ENCODE measurements around the gene FNBP1.

DNA sequence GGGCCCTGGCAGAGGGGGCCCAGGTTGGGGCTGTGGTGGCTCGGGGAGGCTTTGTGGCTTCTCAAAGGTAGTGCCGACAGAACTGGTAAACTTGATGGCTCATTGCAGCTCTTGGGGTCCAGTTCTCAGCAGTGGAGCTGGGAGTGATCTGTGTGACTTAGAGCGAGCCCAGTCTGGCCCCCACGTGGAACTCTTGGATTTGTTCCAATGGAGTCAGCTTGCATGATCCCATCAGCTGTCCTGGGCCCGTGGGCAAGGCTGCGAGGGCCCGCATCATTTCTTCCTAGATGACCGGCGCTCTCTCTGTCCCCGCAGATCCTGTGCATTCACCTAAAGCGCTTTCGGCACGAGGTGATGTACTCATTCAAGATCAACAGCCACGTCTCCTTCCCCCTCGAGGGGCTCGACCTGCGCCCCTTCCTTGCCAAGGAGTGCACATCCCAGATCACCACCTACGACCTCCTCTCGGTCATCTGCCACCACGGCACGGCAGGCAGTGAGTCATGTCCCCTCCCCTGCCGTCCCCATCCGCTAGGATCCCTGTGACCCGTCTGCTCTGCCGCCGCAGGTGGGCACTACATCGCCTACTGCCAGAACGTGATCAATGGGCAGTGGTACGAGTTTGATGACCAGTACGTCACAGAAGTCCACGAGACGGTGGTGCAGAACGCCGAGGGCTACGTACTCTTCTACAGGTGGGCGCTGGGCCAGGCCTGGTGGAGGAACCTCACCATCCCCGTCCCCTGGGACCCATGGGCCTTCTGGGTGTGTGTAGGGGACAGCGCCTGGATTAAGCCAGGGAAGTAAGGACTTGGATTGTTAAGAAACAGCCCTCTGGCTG is 168.5 kb downstream of the FNBP1 start:
- TF ChIP-seq HDGF (IDR thresholded peaks at IDR 0.05; ENCODE audit: borderline replicate concordance) (no peak), BHLHE40 (IDR thresholded peaks at IDR 0.05; ENCODE audit: borderline replicate concordance) (no peak), SUZ12 (IDR thresholded peaks at IDR 0.05) (no peak), L3MBTL2 (conservative IDR thresholded peaks at IDR 0.05) (no peak)
